Stimulated activated CD8-positive, alpha-beta memory T cell treated with anti-CD3 and anti-CD28 coated beads, Interleukin-7, amount 100 ng/mL, for 48 hours (primary cell): Measurements from ENCODE around the gene CROCC2.

ENCODE experiments used
- DNase-seq, 2 donors: peaks; one replicate each; pipeline ENCODE4 v3.0.0-alpha.2; 2020; ENCODE audit warnings: low read depth in 1 of 2; ENCODE audit errors: extremely low read depth in 1 of 2

The CROCC2 gene

DNA sequence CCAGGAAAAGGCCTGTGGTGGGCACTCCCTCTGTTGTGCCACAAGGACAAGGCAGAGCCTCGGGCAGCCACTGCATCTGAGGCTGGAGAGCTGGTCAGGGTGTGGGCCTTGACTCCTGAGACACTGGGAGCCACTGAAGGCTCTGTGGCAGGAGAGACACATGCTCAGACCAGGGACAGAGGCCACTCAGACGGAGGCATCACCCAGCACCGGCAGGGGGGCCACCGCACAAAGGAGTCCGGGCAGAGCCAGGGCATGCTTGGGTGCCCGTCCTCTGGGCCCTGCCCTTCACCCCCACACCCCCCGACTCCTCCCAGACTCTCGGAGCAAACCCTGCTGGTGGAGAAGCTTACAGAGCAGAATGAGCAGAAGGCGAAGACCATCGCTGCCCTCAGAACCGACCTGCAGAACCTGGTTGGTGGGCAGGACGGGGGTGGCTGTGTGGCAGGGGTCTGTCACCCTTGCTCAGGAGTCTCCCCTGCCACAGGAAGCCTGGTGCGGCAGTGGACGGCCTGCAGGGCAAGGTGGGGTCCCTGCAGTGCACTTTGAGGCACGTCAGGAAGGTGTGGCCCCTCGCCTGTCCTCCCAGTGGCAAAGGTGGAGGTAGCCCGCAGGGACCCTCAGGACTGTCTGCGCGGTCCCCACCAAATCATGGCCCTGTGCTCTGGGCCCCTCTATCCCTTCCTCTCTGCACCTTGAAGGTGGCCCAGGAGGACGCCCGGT lies 26.0 kb downstream of the CROCC2 start:
- no peak for DNase-seq

DNA sequence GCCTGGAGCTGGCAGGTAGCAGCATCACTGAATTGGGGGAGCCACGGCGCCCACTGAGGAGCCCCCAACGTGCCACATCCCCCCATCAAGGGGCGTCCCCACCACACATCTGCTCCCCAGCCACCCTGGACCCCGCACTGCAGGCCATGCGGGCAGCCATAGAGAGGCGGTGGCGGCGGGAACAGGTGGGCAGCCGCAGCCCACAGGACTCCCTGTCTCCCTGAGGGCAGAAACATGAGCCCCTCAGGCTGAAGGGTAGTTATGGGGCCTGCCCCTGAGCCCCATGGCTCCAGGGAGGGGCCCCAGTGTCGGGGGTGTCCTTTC lies 26.6 kb downstream of the CROCC2 start:
- no peak for DNase-seq

DNA sequence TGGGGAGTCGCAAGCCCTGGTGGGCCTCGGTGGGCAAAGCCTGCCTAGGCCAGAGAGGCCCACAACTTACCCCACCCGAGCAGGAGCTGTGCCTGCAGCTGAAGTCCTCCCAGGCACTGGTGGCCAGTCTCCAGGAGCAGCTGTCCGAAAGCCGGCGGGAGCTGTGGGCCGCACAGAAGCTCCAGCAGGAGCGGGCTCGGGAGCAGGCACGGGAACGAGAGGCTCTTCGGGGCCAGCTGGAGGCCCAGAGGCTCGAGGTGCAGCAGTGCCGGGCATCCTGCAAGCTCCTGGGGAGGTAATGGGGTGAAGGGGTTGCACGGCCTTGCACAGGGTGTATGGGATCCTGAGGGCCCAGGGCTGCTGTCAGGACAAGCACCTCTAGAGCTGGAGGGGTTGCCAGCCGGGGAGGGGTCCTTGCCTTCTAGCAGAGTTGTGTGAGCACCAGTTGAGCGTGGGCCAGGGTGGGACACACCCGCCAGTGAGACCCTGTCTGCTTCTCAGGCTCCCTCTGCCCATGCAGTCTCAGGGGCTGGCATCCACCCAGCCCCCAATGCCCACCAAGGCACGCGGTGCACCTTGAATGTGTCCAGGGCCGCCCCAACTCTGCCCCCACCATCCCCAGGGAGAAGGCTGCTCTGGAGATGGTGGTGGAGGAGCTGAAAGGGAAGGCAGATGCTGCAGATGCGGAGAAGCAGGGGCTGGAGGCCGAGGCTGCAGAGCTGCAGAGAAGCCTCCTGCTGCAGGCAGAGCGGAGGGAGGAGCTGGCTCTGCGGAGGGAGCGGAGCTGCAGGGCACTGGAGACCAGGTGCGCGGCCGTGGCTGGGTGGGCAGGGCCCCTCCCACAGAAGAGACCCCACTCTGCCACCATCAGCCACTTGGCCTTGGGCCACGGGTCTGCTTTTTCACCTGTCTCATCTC lies 27.2 kb downstream of the CROCC2 start:
- DNase-seq, result no peak

DNA sequence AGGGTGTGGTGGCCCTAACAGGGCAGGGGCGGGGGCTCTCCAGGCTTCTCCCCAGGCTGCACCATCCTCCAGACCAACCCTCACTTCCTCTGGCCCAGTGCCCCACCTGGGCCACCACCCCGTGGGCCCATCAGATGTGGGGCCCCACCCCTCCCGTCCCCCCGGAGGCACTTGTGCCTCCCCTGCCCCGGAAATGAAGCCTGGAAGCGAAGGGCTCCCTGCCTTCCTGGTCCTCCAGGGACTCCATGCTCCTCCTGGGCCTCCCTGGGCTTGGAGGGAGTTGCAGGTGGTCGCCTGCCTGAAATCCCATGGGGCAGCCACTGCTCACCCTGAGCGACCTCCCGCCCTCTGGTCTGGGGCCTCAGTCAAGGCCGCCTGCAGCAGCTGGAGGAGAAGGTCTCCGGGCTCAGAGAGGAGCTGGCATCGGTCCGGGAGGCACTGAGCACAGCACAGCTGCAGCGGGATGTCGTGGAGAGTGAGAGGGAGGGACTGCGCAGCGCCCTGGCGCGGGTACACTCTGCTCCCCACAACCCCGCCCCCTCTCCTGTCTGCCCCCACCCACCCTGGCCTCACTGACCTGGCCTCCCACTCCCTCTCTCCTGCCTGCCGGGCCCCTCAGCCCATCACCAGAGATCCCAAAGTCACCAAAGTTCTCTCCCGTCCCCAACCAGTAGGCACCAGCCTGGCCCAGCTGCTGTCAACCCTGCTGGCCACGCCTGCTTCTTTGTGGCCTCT lies 28.0 kb downstream of the CROCC2 start:
- no peak for DNase-seq

DNA sequence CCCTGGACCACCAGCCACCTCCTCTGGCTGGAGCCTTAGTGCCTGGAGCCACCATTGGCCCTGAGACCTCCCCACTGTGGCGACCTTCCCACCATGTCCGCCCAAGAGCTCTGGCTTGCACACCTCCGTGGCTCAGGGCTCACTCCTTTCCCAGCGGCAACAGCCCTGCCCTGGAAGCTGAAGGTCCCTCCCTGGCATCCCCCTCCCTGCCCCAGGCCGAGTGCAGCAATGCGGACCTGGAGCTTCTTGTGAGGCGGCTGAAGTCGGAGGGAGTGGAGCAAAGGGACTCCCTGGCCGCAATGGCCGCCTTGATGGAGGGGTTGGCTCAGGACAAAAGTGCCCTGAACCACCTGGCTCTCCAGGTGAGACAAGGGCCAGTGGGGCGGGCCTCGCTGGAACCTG lies 28.6 kb downstream of the CROCC2 start:
- DNase-seq, result no peak

DNA sequence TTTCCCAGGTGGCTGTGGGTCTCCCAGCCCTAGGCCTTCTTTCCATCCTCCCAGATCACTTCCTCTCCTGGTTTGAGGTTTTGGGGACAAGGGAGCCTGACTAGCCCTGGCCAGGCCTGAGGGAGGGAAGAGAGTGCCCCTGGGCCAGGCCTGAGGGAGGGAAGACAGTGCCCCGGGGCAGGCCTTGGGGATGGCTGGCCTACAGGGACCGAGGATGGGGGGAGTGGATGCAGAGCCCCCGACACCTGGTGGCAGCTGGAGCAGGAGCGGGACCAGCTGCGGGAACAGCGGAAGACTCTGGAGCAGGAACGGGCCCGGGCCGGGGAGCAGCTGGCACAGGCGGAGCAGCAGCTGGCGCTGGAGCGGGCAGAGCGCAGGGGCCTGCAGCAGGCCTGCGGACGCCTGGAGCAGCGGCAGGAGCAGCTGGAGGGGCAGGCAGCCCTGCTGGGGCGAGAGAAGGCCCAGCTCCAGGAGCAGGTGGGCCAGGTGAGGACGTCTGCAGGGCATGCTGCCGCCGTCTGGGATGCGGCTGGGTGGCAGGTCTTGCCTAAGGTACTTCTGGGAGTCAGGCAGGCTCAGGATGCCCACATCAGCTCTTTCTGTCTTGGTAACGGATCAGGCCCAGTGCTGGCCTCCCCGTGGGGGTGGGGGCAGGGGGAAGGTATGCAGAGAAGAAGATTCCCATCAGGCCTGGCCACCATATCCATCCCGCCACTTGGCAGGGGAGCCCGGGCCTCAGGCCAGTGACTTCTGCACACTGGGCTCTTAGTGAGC lies 29.2 kb downstream of the CROCC2 start:
- DNase-seq, result no peak

DNA sequence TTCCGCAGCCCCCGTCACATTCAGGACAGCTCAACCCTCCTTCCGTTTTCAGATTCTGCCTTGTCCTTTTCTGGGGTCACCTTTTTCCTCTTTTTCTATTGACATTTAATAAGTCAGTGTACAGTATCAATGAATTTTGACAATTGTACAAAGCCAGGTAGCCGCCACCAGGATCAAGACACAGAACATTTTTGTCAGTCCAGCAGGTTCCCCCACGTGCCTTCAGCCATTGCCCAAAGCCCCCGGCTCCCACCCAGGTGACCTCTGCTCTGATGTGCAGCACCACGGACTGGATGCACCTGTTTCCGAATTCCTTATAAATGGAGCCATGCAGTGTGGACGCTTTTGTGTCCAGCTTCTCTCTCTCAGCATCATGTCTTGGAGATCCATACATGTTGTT lies 30.0 kb downstream of the CROCC2 start:
- no peak for DNase-seq

DNA sequence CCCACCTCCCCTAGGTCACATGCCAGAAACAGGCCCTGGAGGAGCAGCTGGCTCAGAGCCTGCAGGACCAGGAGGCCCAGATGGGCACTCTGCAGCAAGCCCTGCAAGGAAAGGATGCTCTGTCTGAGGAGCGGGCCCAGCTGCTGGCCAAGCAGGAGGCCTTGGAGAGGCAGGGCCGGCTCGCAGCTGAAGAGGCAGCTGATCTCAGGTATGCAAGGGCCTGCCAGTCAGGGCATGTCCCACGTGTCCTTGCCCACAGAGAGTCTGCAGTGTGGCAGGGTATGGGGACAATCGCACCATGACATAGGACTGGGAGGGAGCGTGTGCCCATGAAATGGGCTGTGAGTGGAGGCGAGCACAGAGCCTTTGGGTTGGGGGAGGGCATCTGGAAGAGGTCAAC lies 39.9 kb downstream of the CROCC2 start:
- DNase-seq, result no peak

DNA sequence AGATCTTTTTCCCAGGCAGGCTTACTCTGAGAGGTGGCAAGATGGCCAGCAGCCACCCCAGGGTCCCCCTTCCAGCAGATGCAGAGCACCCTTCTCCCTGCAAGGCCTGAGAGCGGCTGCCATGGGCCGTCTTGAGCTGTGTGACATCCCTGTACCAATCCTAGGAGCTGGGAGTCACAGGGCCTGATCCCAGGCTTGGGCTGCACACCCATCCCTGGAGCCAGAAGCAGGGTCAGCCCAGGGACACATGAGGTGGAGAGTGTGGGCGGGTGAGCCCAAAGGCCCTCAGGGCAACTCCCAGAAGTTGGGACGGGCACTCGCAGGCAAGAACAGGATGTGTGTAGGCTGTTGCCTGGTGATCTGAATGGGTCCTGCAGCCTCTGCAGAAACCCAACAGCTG lies 40.5 kb downstream of the CROCC2 start:
- DNase-seq, result no peak

DNA sequence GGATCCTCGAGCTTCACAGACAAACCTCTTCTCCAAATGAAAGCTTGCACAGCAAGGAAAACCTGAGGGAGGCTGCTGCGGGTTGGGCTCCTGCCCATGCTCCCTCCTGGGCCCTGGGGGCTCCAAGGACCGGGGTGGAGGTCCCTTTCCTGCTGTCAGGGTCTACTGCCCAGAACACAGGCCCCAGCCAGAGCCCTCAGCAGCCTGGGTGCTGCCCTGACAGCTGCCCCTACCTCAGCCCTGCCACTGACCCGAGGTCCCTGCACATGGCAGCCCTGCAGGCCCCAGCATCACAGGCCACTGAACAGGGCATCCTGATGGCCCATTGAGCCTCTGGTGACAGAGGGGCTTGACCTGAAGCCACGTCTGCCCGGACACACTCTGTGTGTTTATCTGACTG lies 41.0 kb downstream of the CROCC2 start:
- DNase-seq, result no peak

DNA sequence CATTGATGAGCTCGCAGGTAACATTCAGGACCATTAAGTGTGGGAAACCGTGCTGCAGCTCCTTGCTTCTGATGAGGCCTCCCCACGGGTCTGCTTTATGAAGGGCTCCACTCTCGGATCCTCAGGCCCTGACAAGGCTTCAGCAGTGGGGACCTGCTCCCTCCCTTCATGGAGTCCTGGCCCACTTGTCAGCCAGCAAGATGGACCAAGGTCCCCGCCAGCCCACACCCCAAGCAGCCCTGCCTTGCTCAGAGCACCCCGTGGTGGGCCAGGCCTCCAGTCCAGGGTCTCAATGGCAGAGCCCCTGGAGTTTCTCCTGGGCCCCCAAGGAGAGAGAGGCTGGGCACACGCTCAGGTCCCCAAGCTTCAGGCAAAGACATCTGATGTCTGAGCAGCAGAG lies 41.5 kb downstream of the CROCC2 start:
- no peak for DNase-seq

DNA sequence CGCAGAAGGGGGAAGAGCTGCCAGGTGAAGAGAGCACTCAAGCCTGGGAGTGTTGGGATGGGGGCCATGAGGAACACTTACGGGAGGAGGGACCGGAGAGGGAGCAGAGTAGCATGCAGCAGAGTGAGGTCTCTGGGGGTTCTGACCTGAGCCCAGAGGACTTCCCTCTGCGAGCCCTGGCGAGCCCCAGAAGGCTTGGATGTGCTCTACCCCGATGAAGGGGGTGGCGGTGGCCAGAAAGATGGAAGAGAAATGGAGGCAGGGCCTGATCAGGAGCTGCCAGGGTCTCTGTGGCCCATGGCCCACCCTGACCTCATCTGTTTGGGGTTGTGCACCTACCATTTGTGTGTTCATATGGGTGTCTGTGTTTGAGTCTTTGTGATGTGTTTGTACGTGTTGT lies 42.0 kb downstream of the CROCC2 start:
- DNase-seq, result no peak

DNA sequence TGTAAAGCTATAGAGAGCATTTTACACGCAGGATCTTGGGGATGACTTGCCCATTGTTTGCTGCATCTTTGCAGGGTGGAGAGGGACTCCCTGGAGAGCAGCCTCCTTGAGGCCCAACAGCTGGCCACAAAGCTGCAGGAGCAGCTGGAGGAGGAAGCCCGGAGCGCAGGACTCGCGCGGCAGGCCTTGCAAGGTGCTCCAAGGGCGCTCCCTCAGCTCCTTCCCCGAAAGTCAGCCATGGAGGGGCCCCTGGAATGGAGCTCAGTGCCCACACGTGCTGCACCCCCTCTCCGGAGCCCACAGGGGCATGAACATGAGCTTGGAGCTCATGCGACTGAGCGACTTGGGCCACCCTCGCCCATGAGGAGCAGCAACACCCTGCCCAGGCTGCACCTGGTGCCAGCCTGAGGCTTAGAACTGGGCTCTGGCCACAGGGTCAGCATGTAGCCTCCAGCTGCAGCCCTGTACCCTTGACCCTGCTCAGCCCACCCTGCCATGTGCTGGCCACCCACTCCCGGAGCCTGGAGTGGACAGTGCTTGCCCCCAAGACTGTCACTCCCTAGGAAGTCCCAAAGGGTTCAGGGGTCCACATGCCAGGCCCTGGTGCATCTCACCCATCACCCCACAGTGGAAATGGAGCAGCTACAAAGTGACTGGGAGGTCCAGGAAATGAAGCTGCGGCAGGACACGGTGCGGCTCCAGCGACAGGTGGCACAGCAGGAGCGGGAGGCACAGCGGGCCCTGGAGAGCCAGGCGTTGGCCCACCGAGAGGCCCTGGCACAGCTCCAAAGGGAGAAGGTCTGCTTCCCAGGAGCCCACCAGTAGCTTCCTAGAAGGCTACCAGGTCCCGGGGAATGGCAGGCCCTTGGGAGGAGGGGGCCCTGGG lies 43.0 kb downstream of the CROCC2 start:
- no peak for DNase-seq

DNA sequence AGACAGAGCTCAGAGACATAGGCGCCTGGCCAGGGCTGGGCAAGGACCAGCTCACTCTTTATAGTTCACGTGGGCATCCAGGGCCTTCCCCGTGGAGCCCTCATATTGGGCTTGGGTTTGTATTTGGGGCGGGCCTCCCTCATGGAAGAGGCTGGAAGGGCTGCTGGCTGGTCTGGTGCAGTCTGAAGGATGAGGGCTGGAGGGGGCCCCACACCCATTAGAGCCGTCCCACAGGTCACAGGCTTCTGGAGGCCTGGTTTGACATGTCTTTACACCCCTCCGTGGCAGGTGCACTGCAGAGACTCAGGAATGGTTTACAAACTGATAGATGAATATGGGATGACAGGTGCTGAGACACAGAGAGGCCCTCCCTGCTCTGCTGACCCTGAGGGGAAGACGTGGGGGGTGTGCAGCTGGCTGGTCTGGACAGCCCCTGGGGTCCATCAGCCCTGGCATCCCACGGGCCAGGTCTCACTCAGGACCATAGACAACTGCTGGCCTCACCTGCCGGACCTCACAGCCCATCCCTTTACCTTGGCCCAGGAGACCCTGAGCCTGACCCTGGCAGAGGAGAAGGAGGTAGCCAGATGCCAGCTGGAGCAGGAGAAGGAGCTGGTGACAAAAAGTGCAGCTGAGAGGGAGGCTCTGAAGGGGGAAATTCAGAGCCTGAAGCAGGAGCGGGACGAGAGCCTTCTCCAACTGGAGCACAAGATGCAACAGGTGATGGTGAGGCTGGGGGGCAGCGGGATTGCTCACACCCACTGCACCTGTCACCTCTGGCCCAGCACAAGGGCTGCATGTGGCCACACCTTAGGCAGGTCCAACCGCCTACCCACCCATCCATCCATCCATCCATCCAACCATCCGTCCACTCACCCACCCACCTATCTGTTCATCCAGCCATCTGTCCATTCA lies 43.9 kb downstream of the CROCC2 start:
- no peak for DNase-seq

DNA sequence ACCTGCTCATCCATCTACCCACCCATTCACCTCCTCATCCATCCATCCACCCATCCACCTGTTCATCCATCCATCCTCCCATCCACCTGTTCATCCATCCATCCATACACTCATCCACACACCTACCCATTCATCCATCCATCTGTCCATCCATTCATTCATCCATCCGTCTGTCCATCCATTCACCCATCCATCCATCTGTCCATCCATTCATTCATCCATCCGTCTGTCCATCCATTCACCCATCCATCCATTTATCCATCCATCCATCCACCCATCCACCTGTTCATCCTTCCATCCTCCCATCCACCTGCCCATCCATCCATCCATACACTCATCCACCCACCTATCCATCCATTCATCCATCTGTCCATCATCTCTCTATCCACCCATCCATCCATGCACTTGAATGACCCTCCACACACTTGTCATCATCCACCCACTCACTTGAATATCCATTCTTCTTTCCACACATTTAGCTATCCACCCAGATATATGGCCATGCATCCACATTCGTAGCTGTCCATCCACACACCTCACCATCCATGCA lies 45.0 kb downstream of the CROCC2 start:
- DNase-seq, result no peak

DNA sequence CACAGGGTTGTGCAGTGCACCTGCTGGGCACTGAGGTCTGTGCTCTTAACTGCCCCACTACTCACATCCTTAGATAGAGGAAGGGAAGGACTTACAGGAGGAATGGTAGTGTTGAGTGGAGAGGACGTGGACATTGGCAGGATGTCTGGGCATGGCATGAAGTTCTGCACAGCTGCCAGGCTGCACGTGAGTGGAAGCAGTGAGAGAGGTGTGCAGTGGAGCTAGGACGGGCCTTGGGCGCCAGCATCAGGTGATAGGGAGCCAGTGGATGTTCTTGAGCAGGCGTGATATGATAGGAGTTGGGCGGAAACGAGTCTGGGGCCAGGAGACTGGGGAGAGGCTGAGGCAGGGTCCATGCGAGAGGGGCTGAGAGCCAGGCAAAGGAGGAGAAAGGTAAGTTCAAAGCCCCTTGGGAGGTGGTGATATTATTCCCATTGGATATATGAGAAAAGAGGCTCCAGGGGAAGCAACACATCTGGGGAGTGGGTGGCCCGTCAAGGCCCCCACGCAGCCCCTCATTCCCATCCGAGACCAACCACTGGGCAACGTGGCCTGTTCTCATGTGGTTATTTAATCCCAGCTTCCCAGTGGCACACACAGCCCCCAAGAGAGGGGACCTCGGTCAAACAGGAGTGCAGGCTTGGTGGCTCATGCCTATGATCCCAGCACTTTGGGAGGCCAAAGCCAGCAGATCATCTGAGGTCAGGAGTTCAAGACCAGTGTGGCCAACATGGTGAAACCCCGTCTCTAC lies 46.5 kb downstream of the CROCC2 start:
- no peak for DNase-seq

DNA sequence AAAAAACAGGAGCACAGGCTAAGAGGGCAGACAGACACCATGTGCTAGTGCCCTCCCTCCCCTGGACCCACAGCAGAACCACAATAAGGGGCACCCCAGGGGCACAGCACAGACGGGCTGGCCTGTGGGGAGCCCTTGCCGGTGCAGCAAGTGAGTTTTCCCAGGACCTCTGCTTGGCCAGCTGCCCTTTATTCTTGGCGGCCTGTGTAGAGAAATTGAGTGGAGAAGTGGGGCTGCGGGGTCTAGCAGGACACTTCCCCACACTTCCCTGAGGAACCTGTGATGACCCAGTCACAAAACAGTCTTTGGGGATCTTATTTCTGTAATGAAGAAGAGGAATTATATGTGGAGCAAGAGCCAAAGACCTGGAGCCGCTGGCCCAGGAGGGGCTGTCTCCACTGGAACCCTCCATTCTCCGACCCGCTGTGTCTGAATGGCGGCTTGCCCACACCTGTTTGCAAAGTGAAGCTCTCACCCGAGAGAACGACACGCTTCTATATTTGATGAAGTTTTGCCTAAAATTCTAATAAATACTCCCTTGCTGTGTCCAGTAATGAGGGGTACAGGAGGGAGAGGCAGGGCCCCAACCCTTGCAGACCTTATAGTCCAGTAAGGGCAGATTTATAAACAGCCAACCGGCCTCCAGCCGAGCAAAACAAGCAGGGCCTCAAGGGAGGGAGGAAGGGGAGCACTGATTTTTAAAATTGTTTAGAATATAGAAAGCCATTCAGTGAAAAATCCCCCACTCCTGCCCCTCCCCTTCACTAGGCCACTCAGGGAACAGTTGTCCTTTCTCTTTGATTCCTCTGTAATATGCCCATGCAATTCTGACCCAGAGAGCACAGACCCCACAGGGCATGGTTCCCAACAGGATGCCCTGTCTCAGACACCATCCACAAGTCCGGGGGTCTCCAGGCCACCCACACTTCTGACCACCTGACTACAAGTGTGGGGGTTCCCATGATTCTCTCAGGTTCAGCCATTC lies 47.6 kb downstream of the CROCC2 start:
- DNase-seq, result no peak
